ENCODE results near the gene INAFM1. TPM values are rescaled to one million over a fixed set of nuclear protein-coding genes. Genes with fewer than 3 reads are reported as not detected.

INAFM1 gene
- total and polyA plus RNA-seq, 2 donors (not counting 3 experiments of a cell fraction or from before 2014, with no cell fraction given): 2.8 to 8.3 TPM

- H3K9ac ChIP-seq (replicated peaks; ENCODE audit: extremely low read depth, insufficient read depth, low read length): peak overlapping the region; percentile 54
- CTCF ChIA-PET: interaction anchor here (0.7 to 4.3 kb wide), 3 partner anchors 13 to 16 kb away, joined by 3 to 32 read pairs (median 3); no protein-coding TSS in a partner anchor
- H2AFZ ChIP-seq (ENCODE audit: low read depth, low read length): peak overlapping the region; percentile 16
- H3K79me2 ChIP-seq (ENCODE audit: control insufficient read depth, insufficient read depth, low read length): peaks cover 9% of the 10 kb centered on the region
- H3K4me2 ChIP-seq (ENCODE audit: insufficient read depth, low read length): peak overlapping the region; percentile 12
- TSS peak; percentile 56 for BruUV-seq (replicated peaks)
- TF ChIP-seq POLR2A (IDR thresholded peaks at IDR 0.05; ENCODE audit: low read depth, low read length) (peak; percentile 64), FOS (IDR thresholded peaks at IDR 0.05; ENCODE audit: borderline replicate concordance, insufficient read depth, low read length) (no peak), JUN (IDR thresholded peaks at IDR 0.05; ENCODE audit: borderline replicate concordance, insufficient read depth, insufficient read length, low read depth) (no peak), POLR2AphosphoS5 (IDR thresholded peaks at IDR 0.05; ENCODE audit: insufficient read depth, low read depth, low read length) (peak; percentile 56), MAX (IDR thresholded peaks at IDR 0.05; ENCODE audit: insufficient read depth, insufficient read length) (peak; percentile 78), EZH2 (IDR thresholded peaks at IDR 0.05; ENCODE audit: borderline replicate concordance, low read depth, low read length, severe bottlenecking) (no peak)
- DNase-seq (ENCODE audit: low read depth, low spot score) (peak; percentile 91), FAIRE-seq (peak; percentile 70)
- H3K27me3 ChIP-seq (ENCODE audit: control insufficient read depth in 2 of 2, insufficient read depth in 2 of 2, low read length in 2 of 2): no peaks in the 10 kb centered on the region
- H3K36me3 ChIP-seq (ENCODE audit: control insufficient read depth in 2 of 2, extremely low read depth in 1 of 2, insufficient read depth in 2 of 2, low read length in 2 of 2): no peaks in the 10 kb centered on the region
- dilution Hi-C loops (cut with MboI; ENCODE audit: extremely low pct_ligation_motif_present, low sequenced_read_pairs): no loop called here
- peak overlapping the region in 2 of 3 experiments; percentile 14 to 38 for H3K4me3 ChIP-seq (replicated peaks in 1 of 3; ENCODE audit: insufficient read depth in 1 of 3, low read depth in 1 of 3, low read length in 3 of 3)
- H3K4me1 ChIP-seq (ENCODE audit: control insufficient read depth, extremely low read depth, insufficient read depth, low read length): peaks cover 31% of the 10 kb centered on the region
- intact Hi-C loops (cut with micrococcal nuclease): no loop called here
- H3K9me1 ChIP-seq (replicated peaks; ENCODE audit: control insufficient read depth, extremely low read depth, insufficient read depth, low read length): no peaks in the 10 kb centered on the region
- POLR2A ChIA-PET: no interaction called here
- H3K9me3 ChIP-seq (replicated peaks; ENCODE audit: control insufficient read depth, insufficient read depth, low read length): no peaks in the 10 kb centered on the region
- H3K27ac ChIP-seq (ENCODE audit: insufficient read depth, low read depth, low read length): peak overlapping the region; percentile 56
- no peaks in the 10 kb centered on the region for H4K20me1 ChIP-seq (replicated peaks; ENCODE audit: control insufficient read depth, extremely low read depth, insufficient read depth, low read length)
Measured at GRCh38 chr19:47231215-47232054, 43.2 kb upstream of the INAFM1 start.

Measured in endothelial cell of umbilical vein (primary cell).